ENCODE measurements around the gene PAX7. TPM values are rescaled to one million over a fixed set of nuclear protein-coding genes. Genes with fewer than 3 reads are reported as not detected.
"Not testable (repeated sequence)": the region's sequence is repeated elsewhere in the genome, so short reads cannot be mapped to it uniquely, and the experiment has no call there.

PAX7 gene
- polyA plus RNA-seq, 1 of the 3 experiments (the other 2 are of a cell fraction) = not detected

- Histone ChIP-seq H3F3A (replicated peaks; ENCODE audit: insufficient read depth) (no peaks in the 10 kb centered on the region), H3K36me3 (replicated peaks in 1 of 2; ENCODE audit: control insufficient read depth in 1 of 2, insufficient read depth in 2 of 2, low read length in 1 of 2) (no peaks in the 10 kb centered on the region), H3K9me2 (no peaks in the 10 kb centered on the region), H4K20me1 (ENCODE audit: insufficient read depth) (no peaks in the 10 kb centered on the region), H3K4me3 (ENCODE audit: low read depth in 2 of 2, low read length in 1 of 2) (no peak overlapping the region), H3K27ac (ENCODE audit: low read depth in 2 of 2, low read length in 1 of 2) (no peak overlapping the region), H3K9me3 (no peaks in the 10 kb centered on the region), H2AFZ (ENCODE audit: low read depth) (no peak overlapping the region), H3K79me2 (ENCODE audit: insufficient read depth) (no peaks in the 10 kb centered on the region), H3K9ac (no peak overlapping the region), H3K4me2 (no peak overlapping the region), H3K4me1 (ENCODE audit: control insufficient read depth in 1 of 2, insufficient read depth in 2 of 2, low read depth in 1 of 2, low read length in 1 of 2) (no peaks in the 10 kb centered on the region; a peak in 1 of 4 replicates), H3K27me3 (ENCODE audit: insufficient read depth) (no peaks in the 10 kb centered on the region)
- POLR2A ChIA-PET = interaction anchor here (1.0 kb wide), 1 partner anchor 14 kb away, joined by 3 read pairs; no protein-coding TSS in a partner anchor
- no peak for DNase-seq
- no peak for TF ChIP-seq RAD21 (IDR thresholded peaks at IDR 0.05; ENCODE audit: low read length)
- no peak for TF ChIP-seq CHD2 (IDR thresholded peaks at IDR 0.05; ENCODE audit: low read length, partially characterized antibody)
- no peak for TF ChIP-seq GABPA (IDR thresholded peaks at IDR 0.05; ENCODE audit: low read depth)
- no peak for TF ChIP-seq MXI1 (IDR thresholded peaks at IDR 0.05; ENCODE audit: low read depth, low read length)
- TF ChIP-seq SIN3A (IDR thresholded peaks at IDR 0.05; ENCODE audit: borderline replicate concordance, low read depth, low read length) = no peak
- no peak for TF ChIP-seq USF1 (IDR thresholded peaks at IDR 0.05; ENCODE audit: borderline replicate concordance, low read depth)
- TF ChIP-seq EP300 (IDR thresholded peaks at IDR 0.05; ENCODE audit: borderline replicate concordance in 1 of 2, low read depth in 1 of 2, low read length in 1 of 2) = no peak
- TF ChIP-seq GATA2 (CRISPR knock-in tag; IDR thresholded peaks at IDR 0.05) = no peak
- no peak for TF ChIP-seq MAX (IDR thresholded peaks at IDR 0.05; ENCODE audit: low read depth)
- no peak for TF ChIP-seq TEAD4 (IDR thresholded peaks at IDR 0.05; ENCODE audit: borderline replicate concordance, insufficient read depth)
- no peak for TF ChIP-seq NRF1 (IDR thresholded peaks at IDR 0.05; ENCODE audit: low read depth, low read length)
- CTCF ChIA-PET = interaction anchor here (0.8 to 9.8 kb wide), 18 partner anchors 8 to 922 kb away, joined by 3 to 144 read pairs (median 6); no protein-coding TSS in a partner anchor
- WGBS (ENCODE audit: low lambda C conversion rate) = 23% methylated on average over 4 of the region's 7 CpGs
These were observed 47.2 kb upstream of the PAX7 start for GRCh38 chr1:18583326-18583941.

- POLR2A ChIA-PET; H3K36me3 ChIP-seq (replicated peaks in 1 of 2; ENCODE audit: control insufficient read depth in 1 of 2, insufficient read depth in 2 of 2, low read length in 1 of 2): not testable (repeated sequence)
- CTCF ChIA-PET = interaction anchor here (1.0 to 9.8 kb wide), 5 partner anchors 10 to 294 kb away, joined by 3 to 144 read pairs (median 8); no protein-coding TSS in a partner anchor
These were observed 44.6 kb upstream of the PAX7 start for GRCh38 chr1:18586016-18586415.

More at GRCh38 chr1:18586016-18586415, 44.6 kb upstream of the PAX7 start:
- not testable (repeated sequence) for H3K9ac ChIP-seq; H3F3A ChIP-seq (replicated peaks; ENCODE audit: insufficient read depth); H3K9me2 ChIP-seq; H2AFZ ChIP-seq (ENCODE audit: low read depth); H3K9me3 ChIP-seq; H3K4me3 ChIP-seq (ENCODE audit: low read depth in 2 of 2, low read length in 1 of 2); H3K4me2 ChIP-seq; H3K27ac ChIP-seq (ENCODE audit: low read depth in 2 of 2, low read length in 1 of 2); H3K79me2 ChIP-seq (ENCODE audit: insufficient read depth); H3K4me1 ChIP-seq (ENCODE audit: control insufficient read depth in 1 of 2, insufficient read depth in 2 of 2, low read depth in 1 of 2, low read length in 1 of 2); DNase-seq; H4K20me1 ChIP-seq (ENCODE audit: insufficient read depth); H3K27me3 ChIP-seq (ENCODE audit: insufficient read depth)
- 54% methylated on average over 4 of the region's 4 CpGs for WGBS (ENCODE audit: low lambda C conversion rate)

Measured in SK-N-SH (cell line).